ENCODE measurements around the gene FBXW11. TPM values are rescaled to one million over a fixed set of nuclear protein-coding genes. Genes with fewer than 3 reads are reported as not detected.
"Not testable (repeated sequence)": the region's sequence is repeated elsewhere in the genome, so short reads cannot be mapped to it uniquely, and the experiment has no call there.

Gene FBXW11
- total RNA-seq, 1 donor from 2014 or later: 47.3 TPM

DNA sequence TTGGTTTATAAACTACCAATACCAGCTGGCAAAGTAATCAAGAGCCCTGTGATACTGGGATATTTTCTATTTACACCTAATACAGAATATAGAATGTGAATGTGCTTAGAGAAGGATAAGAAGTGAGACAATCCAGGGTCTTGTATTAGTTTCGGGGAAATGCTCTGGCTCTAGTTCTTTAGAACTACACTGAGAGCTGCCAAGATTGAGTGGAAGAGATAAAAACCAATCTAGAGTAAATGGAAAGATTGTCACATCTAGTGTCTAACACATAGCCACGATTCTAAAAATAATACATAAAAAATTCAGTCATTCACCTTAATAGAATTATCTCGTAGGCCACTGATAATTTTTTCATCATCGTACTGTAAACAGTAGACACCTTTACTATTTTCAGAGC, 115.3 kb downstream of the FBXW11 start:
- Mint-ChIP-seq H3K27me3 (ENCODE audit: low read depth) (no peaks in the 10 kb centered on the region), H3K36me3 (ENCODE audit: low read depth) (peaks cover 27% of the 10 kb centered on the region), H3K4me3 (ENCODE audit: low read depth) (no peak overlapping the region), H3K9me3 (no peaks in the 10 kb centered on the region), H3K27ac (no peak overlapping the region), H3K4me1 (ENCODE audit: low read depth) (peaks cover 3% of the 10 kb centered on the region)
- DNase-seq (ENCODE audit: low spot score): no peak
- intact Hi-C loops (cut with micrococcal nuclease): no loop called here

GRCh38 chr5:171888051-171888481, 118.4 kb downstream of the FBXW11 start:
- H3K27me3 Mint-ChIP-seq (ENCODE audit: low read depth): no peaks in the 10 kb centered on the region
- H3K27ac Mint-ChIP-seq: no peak overlapping the region
- H3K36me3 Mint-ChIP-seq (ENCODE audit: low read depth): peaks cover 46% of the 10 kb centered on the region
- H3K4me1 Mint-ChIP-seq (ENCODE audit: low read depth): peaks cover 2% of the 10 kb centered on the region
- no peaks in the 10 kb centered on the region for H3K9me3 Mint-ChIP-seq
- no peak overlapping the region for H3K4me3 Mint-ChIP-seq (ENCODE audit: low read depth)
- intact Hi-C loops (cut with micrococcal nuclease): no loop called here
- DNase-seq (ENCODE audit: low spot score): no peak

DNA sequence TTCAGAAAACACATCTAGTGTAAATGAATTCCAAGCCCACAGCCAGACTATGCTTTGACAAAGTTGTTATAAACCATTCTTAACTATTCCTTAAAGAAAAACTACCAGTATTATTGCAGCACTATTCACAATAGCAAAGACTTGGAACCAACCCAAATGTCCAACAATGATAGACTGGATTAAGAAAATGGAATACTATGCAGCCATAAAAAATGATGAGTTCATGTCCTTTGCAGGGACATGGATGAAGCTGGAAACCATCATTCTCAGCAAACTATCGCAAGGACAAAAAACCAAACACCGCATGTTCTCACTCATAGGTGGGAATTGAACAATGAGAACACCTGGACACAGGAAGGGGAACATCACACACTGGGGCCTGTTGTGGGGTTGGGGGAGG, 120.4 kb downstream of the FBXW11 start:
- H3K9me3 Mint-ChIP-seq; H3K27me3 Mint-ChIP-seq (ENCODE audit: low read depth); intact Hi-C loops (cut with micrococcal nuclease); H3K4me3 Mint-ChIP-seq (ENCODE audit: low read depth); H3K27ac Mint-ChIP-seq; H3K4me1 Mint-ChIP-seq (ENCODE audit: low read depth); DNase-seq (ENCODE audit: low spot score): not testable (repeated sequence)
- H3K36me3 Mint-ChIP-seq (ENCODE audit: low read depth): peaks cover 46% of the 10 kb centered on the region

GRCh38 chr5:171882118-171882517, 124.3 kb downstream of the FBXW11 start:
- no peak for DNase-seq (ENCODE audit: low spot score)
- no peaks in the 10 kb centered on the region for H3K9me3 Mint-ChIP-seq
- H3K27ac Mint-ChIP-seq: no peak overlapping the region
- peaks cover 9% of the 10 kb centered on the region for H3K4me1 Mint-ChIP-seq (ENCODE audit: low read depth)
- peaks cover 39% of the 10 kb centered on the region for H3K36me3 Mint-ChIP-seq (ENCODE audit: low read depth)
- no peak overlapping the region for H3K4me3 Mint-ChIP-seq (ENCODE audit: low read depth)
- H3K27me3 Mint-ChIP-seq (ENCODE audit: low read depth): no peaks in the 10 kb centered on the region
- intact Hi-C loops (cut with micrococcal nuclease): loop anchor here (2.0 kb wide), 1 partner anchor 25 kb away; no protein-coding TSS in a partner anchor

DNA sequence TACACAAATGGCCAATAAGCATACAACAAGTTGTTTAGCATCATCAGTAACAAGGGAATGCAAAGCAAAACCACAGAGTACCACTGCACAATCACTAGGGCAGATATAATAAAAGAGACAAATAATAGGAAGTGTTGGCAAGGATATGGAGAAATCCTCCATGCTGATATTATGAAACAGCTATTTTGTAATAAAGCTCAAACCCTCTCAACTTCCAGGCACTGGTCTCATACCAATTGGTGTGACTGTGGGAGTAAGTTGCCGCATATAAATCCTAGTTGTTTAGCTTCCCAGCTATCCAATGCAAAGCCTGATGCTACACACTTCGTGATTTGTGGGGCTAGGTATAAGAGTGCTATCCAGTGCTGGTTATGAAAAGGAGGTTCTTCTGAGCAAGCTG, 132.2 kb downstream of the FBXW11 start:
- Mint-ChIP-seq H3K4me3 (ENCODE audit: low read depth) (no peak overlapping the region), H3K36me3 (ENCODE audit: low read depth) (peaks cover 54% of the 10 kb centered on the region), H3K4me1 (ENCODE audit: low read depth) (no peaks in the 10 kb centered on the region), H3K27me3 (ENCODE audit: low read depth) (no peaks in the 10 kb centered on the region), H3K27ac (no peak overlapping the region), H3K9me3 (no peaks in the 10 kb centered on the region)
- no peak for DNase-seq (ENCODE audit: low spot score)
- intact Hi-C loops (cut with micrococcal nuclease): no loop called here

DNA sequence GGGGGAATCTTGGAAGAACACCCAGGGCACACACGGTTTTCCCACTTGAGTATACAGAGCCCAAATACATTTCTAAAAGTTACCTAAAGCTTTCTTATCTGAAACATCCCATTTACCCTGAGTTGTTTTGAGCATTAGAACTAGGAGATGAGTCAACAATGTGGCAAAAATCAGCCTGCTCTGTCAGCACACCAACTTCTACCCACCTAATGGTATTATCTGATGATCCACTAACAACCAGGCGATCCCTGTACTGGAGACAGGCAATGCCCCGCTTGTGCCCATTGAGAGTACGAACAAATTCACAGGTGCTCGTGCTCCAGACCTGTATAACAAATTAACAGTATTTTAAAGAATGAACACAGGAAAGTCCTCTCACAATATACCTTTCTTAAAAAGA, 133.8 kb downstream of the FBXW11 start:
- no peak for DNase-seq (ENCODE audit: low spot score)
- H3K36me3 Mint-ChIP-seq (ENCODE audit: low read depth): peaks cover 62% of the 10 kb centered on the region
- H3K27me3 Mint-ChIP-seq (ENCODE audit: low read depth): no peaks in the 10 kb centered on the region
- no peak overlapping the region for H3K27ac Mint-ChIP-seq
- H3K4me1 Mint-ChIP-seq (ENCODE audit: low read depth): no peaks in the 10 kb centered on the region
- no peak overlapping the region for H3K4me3 Mint-ChIP-seq (ENCODE audit: low read depth)
- intact Hi-C loops (cut with micrococcal nuclease): no loop called here
- no peaks in the 10 kb centered on the region for H3K9me3 Mint-ChIP-seq

- Mint-ChIP-seq H3K4me1 (ENCODE audit: low read depth) (peaks cover 2% of the 10 kb centered on the region), H3K27ac (no peak overlapping the region), H3K27me3 (ENCODE audit: low read depth) (no peaks in the 10 kb centered on the region), H3K36me3 (ENCODE audit: low read depth) (peaks cover 62% of the 10 kb centered on the region), H3K9me3 (no peaks in the 10 kb centered on the region), H3K4me3 (ENCODE audit: low read depth) (no peak overlapping the region)
- DNase-seq (ENCODE audit: low spot score): no peak
- intact Hi-C loops (cut with micrococcal nuclease): no loop called here
These were observed 134.7 kb downstream of the FBXW11 start for GRCh38 chr5:171871711-171872110.

DNA sequence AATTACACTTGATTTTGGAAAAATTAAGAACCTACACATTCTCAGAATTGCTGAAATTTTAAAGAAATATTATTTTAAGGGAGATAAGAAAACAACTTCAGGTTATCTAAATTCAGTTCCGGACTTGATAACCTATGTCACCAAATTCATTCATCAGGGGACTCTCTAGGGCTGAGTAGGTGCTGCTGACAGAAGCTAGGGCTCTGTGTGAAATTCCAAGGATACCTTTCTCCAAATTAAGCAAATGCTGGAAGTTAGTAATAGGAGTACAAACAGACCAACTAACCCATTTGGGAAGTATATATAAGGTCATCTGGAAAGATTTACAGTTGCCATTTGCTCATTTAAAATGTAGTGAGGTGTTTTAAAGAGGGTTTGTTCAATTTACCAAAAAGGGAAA, 136.5 kb downstream of the FBXW11 start:
- intact Hi-C loops (cut with micrococcal nuclease): no loop called here
- Mint-ChIP-seq H3K27me3 (ENCODE audit: low read depth) (no peaks in the 10 kb centered on the region), H3K9me3 (no peaks in the 10 kb centered on the region), H3K4me1 (ENCODE audit: low read depth) (peaks cover 15% of the 10 kb centered on the region), H3K27ac (no peak overlapping the region), H3K4me3 (ENCODE audit: low read depth) (no peak overlapping the region), H3K36me3 (ENCODE audit: low read depth) (peaks cover 56% of the 10 kb centered on the region)
- DNase-seq (ENCODE audit: low spot score): no peak

- no peak overlapping the region for H3K4me3 Mint-ChIP-seq (ENCODE audit: low read depth)
- no peak overlapping the region for H3K27ac Mint-ChIP-seq
- intact Hi-C loops (cut with micrococcal nuclease): no loop called here
- DNase-seq (ENCODE audit: low spot score): no peak
- H3K4me1 Mint-ChIP-seq (ENCODE audit: low read depth): peaks cover 15% of the 10 kb centered on the region
- H3K27me3 Mint-ChIP-seq (ENCODE audit: low read depth): no peaks in the 10 kb centered on the region
- H3K9me3 Mint-ChIP-seq: no peaks in the 10 kb centered on the region
- peaks cover 63% of the 10 kb centered on the region for H3K36me3 Mint-ChIP-seq (ENCODE audit: low read depth)
These were observed 138.2 kb downstream of the FBXW11 start for GRCh38 chr5:171868236-171868635.

DNA sequence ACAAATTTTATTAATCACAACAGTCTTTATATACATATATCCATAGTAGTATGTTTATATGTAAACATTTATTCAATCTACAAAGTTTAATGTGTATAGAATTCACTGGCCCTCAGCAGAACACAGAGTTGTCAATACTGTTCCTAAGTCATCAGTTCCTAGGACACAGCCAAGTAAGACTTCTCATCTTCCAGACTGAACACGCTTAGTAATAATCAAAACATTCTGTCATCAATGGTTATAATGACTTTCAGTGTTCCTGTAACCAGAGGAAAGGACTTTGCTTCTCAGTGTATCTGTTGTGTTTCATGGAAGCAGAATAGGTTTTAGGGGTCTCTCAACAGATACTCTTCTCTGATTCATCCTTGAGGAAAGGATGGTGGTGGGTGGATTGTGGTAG, 138.7 kb downstream of the FBXW11 start:
- no peak overlapping the region for H3K4me3 Mint-ChIP-seq (ENCODE audit: low read depth)

GRCh38 chr5:171865471-171865870, 141.0 kb downstream of the FBXW11 start:
- Mint-ChIP-seq H3K9me3 (no peaks in the 10 kb centered on the region), H3K27me3 (ENCODE audit: low read depth) (no peaks in the 10 kb centered on the region), H3K27ac (no peak overlapping the region), H3K4me3 (ENCODE audit: low read depth) (no peak overlapping the region), H3K4me1 (ENCODE audit: low read depth) (peaks cover 15% of the 10 kb centered on the region), H3K36me3 (ENCODE audit: low read depth) (peaks cover 56% of the 10 kb centered on the region)
- no peak for DNase-seq (ENCODE audit: low spot score)
- intact Hi-C loops (cut with micrococcal nuclease): no loop called here

More for the DNA sequence above, 138.7 kb downstream of the FBXW11 start:
- Mint-ChIP-seq H3K27me3 (ENCODE audit: low read depth) (no peaks in the 10 kb centered on the region), H3K4me1 (ENCODE audit: low read depth) (peaks cover 15% of the 10 kb centered on the region), H3K27ac (no peak overlapping the region), H3K36me3 (ENCODE audit: low read depth) (peaks cover 67% of the 10 kb centered on the region), H3K9me3 (no peaks in the 10 kb centered on the region)
- intact Hi-C loops (cut with micrococcal nuclease): no loop called here
- DNase-seq (ENCODE audit: low spot score): no peak

DNA sequence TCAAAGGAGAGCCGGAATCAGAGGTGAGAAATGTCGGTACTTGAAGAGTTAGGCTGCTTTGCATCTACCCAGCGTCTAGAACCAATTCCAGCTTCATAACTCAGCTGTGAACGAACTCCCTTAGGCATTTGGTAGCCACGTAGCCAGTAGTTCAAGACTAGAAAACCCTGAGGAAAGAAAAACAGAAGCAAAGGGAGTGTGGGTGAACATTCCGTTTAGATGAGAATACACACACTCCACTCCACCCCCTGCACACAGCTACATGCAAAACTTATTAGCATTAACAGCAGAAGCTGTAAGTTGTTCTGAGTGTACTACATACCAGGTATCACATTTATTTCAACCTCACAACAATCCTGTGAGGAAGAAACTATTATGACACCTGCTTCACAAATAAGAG, 142.5 kb downstream of the FBXW11 start:
- Mint-ChIP-seq H3K36me3 (ENCODE audit: low read depth) (peaks cover 47% of the 10 kb centered on the region), H3K4me1 (ENCODE audit: low read depth) (peaks cover 15% of the 10 kb centered on the region), H3K9me3 (no peaks in the 10 kb centered on the region), H3K4me3 (ENCODE audit: low read depth) (no peak overlapping the region), H3K27me3 (ENCODE audit: low read depth) (no peaks in the 10 kb centered on the region), H3K27ac (no peak overlapping the region)
- DNase-seq (ENCODE audit: low spot score): no peak
- intact Hi-C loops (cut with micrococcal nuclease): no loop called here

DNA sequence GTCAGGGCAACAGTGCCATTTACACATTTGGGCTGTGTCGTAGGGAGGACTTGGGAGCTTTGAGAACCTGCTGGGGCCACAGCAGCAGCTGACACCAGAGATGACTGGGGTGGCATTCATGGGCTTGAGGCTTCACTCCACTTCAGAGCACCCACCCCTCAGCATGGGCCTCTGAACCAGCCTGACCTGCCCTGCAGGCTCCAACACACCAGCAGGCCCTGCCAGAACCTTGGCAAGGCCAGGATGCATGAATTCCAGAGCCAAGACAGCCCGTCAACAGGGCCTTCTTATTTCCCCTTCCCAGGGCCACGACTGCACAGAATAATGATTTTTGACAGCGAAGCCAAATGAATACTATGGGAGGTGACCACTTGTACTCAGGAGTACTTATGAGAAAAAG, 143.8 kb downstream of the FBXW11 start:
- peaks cover 34% of the 10 kb centered on the region for H3K36me3 Mint-ChIP-seq (ENCODE audit: low read depth)
- no peak overlapping the region for H3K27ac Mint-ChIP-seq
- intact Hi-C loops (cut with micrococcal nuclease): no loop called here

GRCh38 chr5:171861381-171861780, 145.1 kb downstream of the FBXW11 start:
- Mint-ChIP-seq H3K27ac (no peak overlapping the region), H3K9me3 (no peaks in the 10 kb centered on the region), H3K36me3 (ENCODE audit: low read depth) (peaks cover 23% of the 10 kb centered on the region), H3K27me3 (ENCODE audit: low read depth) (no peaks in the 10 kb centered on the region), H3K4me3 (ENCODE audit: low read depth) (no peak overlapping the region), H3K4me1 (ENCODE audit: low read depth) (peaks cover 13% of the 10 kb centered on the region)
- intact Hi-C loops (cut with micrococcal nuclease): no loop called here
- DNase-seq (ENCODE audit: low spot score): no peak

More for the DNA sequence above, 143.8 kb downstream of the FBXW11 start:
- peaks cover 15% of the 10 kb centered on the region for H3K4me1 Mint-ChIP-seq (ENCODE audit: low read depth)
- no peaks in the 10 kb centered on the region for H3K9me3 Mint-ChIP-seq
- H3K27me3 Mint-ChIP-seq (ENCODE audit: low read depth): no peaks in the 10 kb centered on the region
- DNase-seq (ENCODE audit: low spot score): no peak
- no peak overlapping the region for H3K4me3 Mint-ChIP-seq (ENCODE audit: low read depth)
